SK-N-SH treated with all-trans-retinoic acid at 6 μM for 48 hours (cell line): ENCODE measurements around the gene GLRA2.

Experiments used
- ATAC-seq: fragments of 200-7000 bp; cut with Tn5 transposase; 3 replicates; pipeline ENCODE4 v1.9.1; 2020; ENCODE audit warnings: mild to moderate bottlenecking, moderate library complexity
- ARNTL ChIP-seq: fragments of 450-650 bp; formaldehyde crosslinking; IDR thresholded peaks from 2 replicates; pipeline ENCODE4 v1.5.0; 2020; ENCODE audit warnings: low read depth, mild to moderate bottlenecking, moderate library complexity, borderline replicate concordance
- BACH2 ChIP-seq: fragments of 250-450 bp; sonication (Bioruptor Pico); IDR thresholded peaks from 2 replicates; pipeline ENCODE4 v1.9.0; 2021; ENCODE audit warnings: mild to moderate bottlenecking, borderline replicate concordance
- CSDC2 ChIP-seq: fragments of 250-450 bp; sonication (Bioruptor Pico); IDR thresholded peaks from 2 replicates; pipeline ENCODE4 v1.5.0; 2020; ENCODE audit warnings: mild to moderate bottlenecking, moderate library complexity
- ESRRG ChIP-seq: fragments of 250-450 bp; sonication (Bioruptor Pico); IDR thresholded peaks from 2 replicates; pipeline ENCODE4 v1.6.1; 2021; ENCODE audit warnings: mild to moderate bottlenecking
- GLIS3 ChIP-seq: fragments of 250-450 bp; sonication (Bioruptor Pico); IDR thresholded peaks from 2 replicates; pipeline ENCODE4 v1.5.0; 2020; ENCODE audit warnings: mild to moderate bottlenecking, moderate library complexity
- ISL1 ChIP-seq: fragments of 250-450 bp; sonication (Bioruptor Pico); IDR thresholded peaks from 2 replicates; pipeline ENCODE4 v2.1.2; 2022; ENCODE audit warnings: mild to moderate bottlenecking, moderate library complexity
- OSR1 ChIP-seq: fragments of 250-450 bp; sonication (Bioruptor Pico); IDR thresholded peaks from 2 replicates; pipeline ENCODE4 v1.8.0; 2022; ENCODE audit warnings: moderate library complexity, mild to moderate bottlenecking, inconsistent platforms
- PPARA ChIP-seq: fragments of 250-450 bp; sonication (Bioruptor Pico); IDR thresholded peaks from 2 replicates; pipeline ENCODE4 v1.5.0; 2020; ENCODE audit warnings: mild to moderate bottlenecking, borderline replicate concordance
- RARB ChIP-seq: fragments of 250-450 bp; sonication (Bioruptor Pico); IDR thresholded peaks from 2 replicates; pipeline ENCODE4 v1.8.0; 2021; ENCODE audit warnings: mild to moderate bottlenecking, moderate library complexity
- SNAI2 ChIP-seq: fragments of 250-450 bp; sonication (Bioruptor Pico); IDR thresholded peaks from 2 replicates; pipeline ENCODE4 v1.5.0; 2020; ENCODE audit warnings: mild to moderate bottlenecking, moderate library complexity
- TCF4 ChIP-seq: fragments of 250-450 bp; sonication (Bioruptor Pico); IDR thresholded peaks from 2 replicates; pipeline ENCODE4 v1.8.0; 2021; ENCODE audit warnings: mild to moderate bottlenecking, moderate library complexity, borderline replicate concordance
- TOX ChIP-seq: fragments of 250-450 bp; sonication (Bioruptor Pico); IDR thresholded peaks from 2 replicates; pipeline ENCODE4 v1.8.0; 2021; ENCODE audit warnings: mild to moderate bottlenecking, moderate library complexity, borderline replicate concordance
- ZC3H10 ChIP-seq: fragments of 250-450 bp; sonication (Bioruptor Pico); IDR thresholded peaks from 2 replicates; pipeline ENCODE4 v1.5.1; 2021; ENCODE audit warnings: mild to moderate bottlenecking, moderate library complexity
- ZFP3 ChIP-seq: fragments of 250-450 bp; sonication (Bioruptor Pico); IDR thresholded peaks from 2 replicates; pipeline ENCODE4 v1.5.0; 2020; ENCODE audit warnings: mild to moderate bottlenecking, moderate library complexity
- ZFP30 ChIP-seq: fragments of 450-650 bp; formaldehyde crosslinking; IDR thresholded peaks from 2 replicates; pipeline ENCODE4 v1.5.0; 2022; ENCODE audit warnings: mild to moderate bottlenecking, moderate library complexity
- ZNF565 ChIP-seq: fragments of 450-650 bp; formaldehyde crosslinking; conservative IDR thresholded peaks from 2 replicates; pipeline ENCODE4 v1.5.0; 2020; ENCODE audit warnings: low read depth, mild to moderate bottlenecking, moderate library complexity
- ZNF70 ChIP-seq: fragments of 450-650 bp; formaldehyde crosslinking; IDR thresholded peaks from 2 replicates; pipeline ENCODE4 v1.5.0; 2020; ENCODE audit warnings: mild to moderate bottlenecking, moderate library complexity
- ZNF8 ChIP-seq: fragments of 450-650 bp; formaldehyde crosslinking; IDR thresholded peaks from 2 replicates; pipeline ENCODE4 v1.5.0; 2020; ENCODE audit warnings: mild to moderate bottlenecking, moderate library complexity
- TF ChIP-seq, protein P1 (sequence below): fragments of 250-450 bp; sonication (Bioruptor Pico); IDR thresholded peaks from 2 replicates; pipeline ENCODE4 v1.5.0; 2020; ENCODE audit warnings: mild to moderate bottlenecking, moderate library complexity
- TF ChIP-seq, protein P2 (sequence below): fragments of 250-450 bp; sonication (Bioruptor Pico); IDR thresholded peaks from 2 replicates; pipeline ENCODE4 v1.5.1; 2021; ENCODE audit warnings: mild to moderate bottlenecking, moderate library complexity
- TF ChIP-seq, protein P3 (sequence below): fragments of 250-450 bp; sonication (Bioruptor Pico); IDR thresholded peaks from 2 replicates; pipeline ENCODE4 v1.8.0; 2021; ENCODE audit warnings: low read depth, mild to moderate bottlenecking, moderate library complexity, borderline replicate concordance

The GLRA2 gene

DNA sequence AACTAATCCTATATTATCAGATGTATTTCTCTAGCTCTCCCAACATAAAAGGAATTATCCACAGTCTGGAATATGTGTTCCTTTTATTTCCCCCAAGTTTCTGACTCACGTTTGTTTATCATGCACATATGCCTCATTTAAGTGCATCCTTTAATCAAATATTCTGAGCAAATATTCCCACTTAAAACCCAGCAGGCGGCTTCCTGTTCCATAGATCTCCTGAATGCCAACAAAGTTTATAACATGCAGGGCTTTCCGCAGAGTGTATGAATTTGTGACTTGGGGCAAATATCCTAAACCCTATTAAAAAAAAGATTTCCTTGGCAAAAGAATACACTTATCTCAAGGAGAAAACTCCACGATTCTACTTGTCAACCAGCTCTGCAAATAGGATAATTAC is 16.9 kb downstream of the GLRA2 start:
- no peak for ATAC-seq
- TF ChIP-seq ZNF8 (CRISPR knock-in tag) = no peak
- TF ChIP-seq, protein P1, sequence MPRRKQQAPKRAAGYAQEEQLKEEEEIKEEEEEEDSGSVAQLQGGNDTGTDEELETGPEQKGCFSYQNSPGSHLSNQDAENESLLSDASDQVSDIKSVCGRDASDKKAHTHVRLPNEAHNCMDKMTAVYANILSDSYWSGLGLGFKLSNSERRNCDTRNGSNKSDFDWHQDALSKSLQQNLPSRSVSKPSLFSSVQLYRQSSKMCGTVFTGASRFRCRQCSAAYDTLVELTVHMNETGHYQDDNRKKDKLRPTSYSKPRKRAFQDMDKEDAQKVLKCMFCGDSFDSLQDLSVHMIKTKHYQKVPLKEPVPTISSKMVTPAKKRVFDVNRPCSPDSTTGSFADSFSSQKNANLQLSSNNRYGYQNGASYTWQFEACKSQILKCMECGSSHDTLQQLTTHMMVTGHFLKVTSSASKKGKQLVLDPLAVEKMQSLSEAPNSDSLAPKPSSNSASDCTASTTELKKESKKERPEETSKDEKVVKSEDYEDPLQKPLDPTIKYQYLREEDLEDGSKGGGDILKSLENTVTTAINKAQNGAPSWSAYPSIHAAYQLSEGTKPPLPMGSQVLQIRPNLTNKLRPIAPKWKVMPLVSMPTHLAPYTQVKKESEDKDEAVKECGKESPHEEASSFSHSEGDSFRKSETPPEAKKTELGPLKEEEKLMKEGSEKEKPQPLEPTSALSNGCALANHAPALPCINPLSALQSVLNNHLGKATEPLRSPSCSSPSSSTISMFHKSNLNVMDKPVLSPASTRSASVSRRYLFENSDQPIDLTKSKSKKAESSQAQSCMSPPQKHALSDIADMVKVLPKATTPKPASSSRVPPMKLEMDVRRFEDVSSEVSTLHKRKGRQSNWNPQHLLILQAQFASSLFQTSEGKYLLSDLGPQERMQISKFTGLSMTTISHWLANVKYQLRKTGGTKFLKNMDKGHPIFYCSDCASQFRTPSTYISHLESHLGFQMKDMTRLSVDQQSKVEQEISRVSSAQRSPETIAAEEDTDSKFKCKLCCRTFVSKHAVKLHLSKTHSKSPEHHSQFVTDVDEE = no peak

DNA sequence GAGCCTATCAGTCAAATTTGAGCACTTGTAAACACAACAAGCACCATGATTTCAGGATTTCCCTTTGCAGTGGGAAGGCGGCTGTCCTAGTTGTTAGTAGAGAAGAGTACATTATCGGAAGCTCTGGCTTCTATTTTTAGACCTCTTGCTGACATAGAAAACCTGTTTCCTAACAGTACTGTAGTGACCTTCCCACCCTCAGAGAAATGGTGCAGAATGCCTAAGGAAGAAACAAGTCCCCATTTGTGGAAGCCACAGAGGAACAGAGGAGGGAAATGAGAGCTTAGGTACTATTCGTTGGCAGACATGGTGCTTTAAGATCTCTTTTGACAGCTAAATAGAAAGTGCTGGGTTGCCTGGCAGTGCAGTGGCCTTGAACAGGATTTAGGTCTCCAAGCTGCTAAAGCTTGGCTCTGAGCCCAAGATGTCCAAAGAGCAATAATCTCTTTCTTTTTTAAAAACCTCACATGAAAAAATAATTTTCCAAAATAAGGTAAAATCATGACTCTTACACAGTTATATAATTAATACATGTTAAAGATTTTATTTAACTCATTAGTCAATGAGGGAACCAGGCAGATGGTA is 24.9 kb downstream of the GLRA2 start:
- ATAC-seq = no peak
- TF ChIP-seq ARNTL (CRISPR knock-in tag) (no peak), RARB (CRISPR knock-in tag) (no peak)

DNA sequence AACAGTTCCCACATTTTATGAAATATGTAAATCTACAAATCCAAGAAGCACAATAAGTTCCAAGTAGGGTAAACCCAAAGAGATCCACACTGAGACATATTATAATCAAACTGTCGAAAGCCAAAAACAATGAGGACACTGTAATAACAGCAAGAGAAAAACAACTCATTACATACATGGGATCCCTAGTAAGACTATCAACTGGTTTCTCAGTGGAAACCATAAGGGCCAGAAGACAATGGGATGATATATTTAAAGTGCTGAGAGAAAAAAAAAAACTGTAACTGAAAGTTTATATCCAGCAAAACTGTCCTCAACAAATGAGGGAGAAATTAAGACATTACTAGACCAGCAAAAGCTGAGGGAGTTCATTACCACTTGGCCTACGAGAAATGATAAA is 34.7 kb downstream of the GLRA2 start:
- no peak for ATAC-seq
- TF ChIP-seq ZNF70 (CRISPR knock-in tag) = no peak
- TF ChIP-seq, protein P2, sequence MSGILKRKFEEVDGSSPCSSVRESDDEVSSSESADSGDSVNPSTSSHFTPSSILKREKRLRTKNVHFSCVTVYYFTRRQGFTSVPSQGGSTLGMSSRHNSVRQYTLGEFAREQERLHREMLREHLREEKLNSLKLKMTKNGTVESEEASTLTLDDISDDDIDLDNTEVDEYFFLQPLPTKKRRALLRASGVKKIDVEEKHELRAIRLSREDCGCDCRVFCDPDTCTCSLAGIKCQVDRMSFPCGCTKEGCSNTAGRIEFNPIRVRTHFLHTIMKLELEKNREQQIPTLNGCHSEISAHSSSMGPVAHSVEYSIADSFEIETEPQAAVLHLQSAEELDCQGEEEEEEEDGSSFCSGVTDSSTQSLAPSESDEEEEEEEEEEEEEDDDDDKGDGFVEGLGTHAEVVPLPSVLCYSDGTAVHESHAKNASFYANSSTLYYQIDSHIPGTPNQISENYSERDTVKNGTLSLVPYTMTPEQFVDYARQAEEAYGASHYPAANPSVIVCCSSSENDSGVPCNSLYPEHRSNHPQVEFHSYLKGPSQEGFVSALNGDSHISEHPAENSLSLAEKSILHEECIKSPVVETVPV (CRISPR knock-in tag) = no peak
- TF ChIP-seq ZC3H10 (CRISPR knock-in tag) = no peak
- no peak for TF ChIP-seq PPARA (CRISPR knock-in tag)
- no peak for TF ChIP-seq RARB (CRISPR knock-in tag)
- TF ChIP-seq ZFP30 (CRISPR knock-in tag) = no peak
- TF ChIP-seq TCF4 (CRISPR knock-in tag) = no peak
- TF ChIP-seq ZNF565 = no peak
- no peak for TF ChIP-seq ZNF8 (CRISPR knock-in tag)
- TF ChIP-seq ESRRG (CRISPR knock-in tag) = no peak
- no peak for TF ChIP-seq CSDC2 (CRISPR knock-in tag)
- TF ChIP-seq SNAI2 (CRISPR knock-in tag) = no peak
- TF ChIP-seq, protein P1 = no peak
- no peak for TF ChIP-seq OSR1 (CRISPR knock-in tag)
- TF ChIP-seq, protein P3, sequence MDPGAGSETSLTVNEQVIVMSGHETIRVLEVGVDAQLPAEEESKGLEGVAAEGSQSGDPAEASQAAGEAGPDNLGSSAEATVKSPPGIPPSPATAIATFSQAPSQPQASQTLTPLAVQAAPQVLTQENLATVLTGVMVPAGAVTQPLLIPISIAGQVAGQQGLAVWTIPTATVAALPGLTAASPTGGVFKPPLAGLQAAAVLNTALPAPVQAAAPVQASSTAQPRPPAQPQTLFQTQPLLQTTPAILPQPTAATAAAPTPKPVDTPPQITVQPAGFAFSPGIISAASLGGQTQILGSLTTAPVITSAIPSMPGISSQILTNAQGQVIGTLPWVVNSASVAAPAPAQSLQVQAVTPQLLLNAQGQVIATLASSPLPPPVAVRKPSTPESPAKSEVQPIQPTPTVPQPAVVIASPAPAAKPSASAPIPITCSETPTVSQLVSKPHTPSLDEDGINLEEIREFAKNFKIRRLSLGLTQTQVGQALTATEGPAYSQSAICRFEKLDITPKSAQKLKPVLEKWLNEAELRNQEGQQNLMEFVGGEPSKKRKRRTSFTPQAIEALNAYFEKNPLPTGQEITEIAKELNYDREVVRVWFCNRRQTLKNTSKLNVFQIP (CRISPR knock-in tag) = no peak
- no peak for TF ChIP-seq TOX (CRISPR knock-in tag)
- no peak for TF ChIP-seq ZFP3
- no peak for TF ChIP-seq BACH2 (CRISPR knock-in tag)

DNA sequence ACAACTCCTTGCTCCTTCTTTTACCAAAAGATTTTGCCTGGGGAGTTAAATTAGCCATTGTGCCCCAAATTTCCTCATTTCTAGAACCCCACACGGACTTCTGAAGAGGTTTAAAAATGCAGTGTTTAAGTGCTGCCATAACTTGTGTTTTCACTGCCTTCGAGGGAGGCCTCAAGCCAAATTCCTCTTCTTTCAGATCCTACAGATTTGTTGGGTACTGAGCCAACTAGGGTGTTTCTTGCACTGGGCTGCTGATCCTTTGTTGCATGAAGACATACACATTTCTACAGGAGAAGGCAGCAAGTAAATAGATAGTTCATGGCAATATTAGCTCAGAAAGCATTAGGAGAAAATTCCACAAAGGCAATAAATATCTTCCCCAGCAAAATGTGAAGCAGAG is 43.8 kb downstream of the GLRA2 start:
- TF ChIP-seq GLIS3 = no peak
- TF ChIP-seq ISL1 (CRISPR knock-in tag) = no peak
- TF ChIP-seq ZFP3 = no peak
- TF ChIP-seq TCF4 (CRISPR knock-in tag) = no peak
- TF ChIP-seq ZC3H10 (CRISPR knock-in tag) = no peak
- no peak for TF ChIP-seq ARNTL (CRISPR knock-in tag)
- no peak for TF ChIP-seq ESRRG (CRISPR knock-in tag)
- TF ChIP-seq ZFP30 (CRISPR knock-in tag) = no peak
- TF ChIP-seq PPARA (CRISPR knock-in tag) = no peak
- no peak for TF ChIP-seq BACH2 (CRISPR knock-in tag)
- TF ChIP-seq TOX (CRISPR knock-in tag) = no peak
- TF ChIP-seq CSDC2 (CRISPR knock-in tag) = no peak
- TF ChIP-seq ZNF565 = no peak
- no peak for ATAC-seq
